GM18519 (cell line): ENCODE measurements around the gene IER3IP1.
"Not testable (repeated sequence)": the region's sequence is repeated elsewhere in the genome, so short reads cannot be mapped to it uniquely, and the experiment has no call there.

Source experiments
- ATAC-seq: cut with Tn5 transposase; IDR thresholded peaks from one replicate; pipeline ENCODE4 v1.9.1; 2021; ENCODE audit warnings: mild to moderate bottlenecking, moderate library complexity; ENCODE audit not compliant: unreplicated experiment, low FRiP score

Gene IER3IP1

GRCh38 chr18:47163241-47163640 is 12.9 kb downstream of the IER3IP1 start:
- ATAC-seq: peak; percentile 71

GRCh38 chr18:47160256-47160655 is 15.9 kb downstream of the IER3IP1 start:
- ATAC-seq: no peak

- not testable (repeated sequence) for ATAC-seq
Observed at GRCh38 chr18:47158404-47158803, 17.8 kb downstream of the IER3IP1 start.

GRCh38 chr18:47151439-47151838 is 24.7 kb downstream of the IER3IP1 start:
- ATAC-seq: no peak

- peak; percentile 2 for ATAC-seq
Observed at GRCh38 chr18:47150824-47151366, 25.3 kb downstream of the IER3IP1 start.

- ATAC-seq: peak; percentile 74
Observed at GRCh38 chr18:47150029-47150823, 25.9 kb downstream of the IER3IP1 start, which contains the start of gene HDHD2. TSS of gene HDHD2 (minus strand) at chr18:47150500. CDS start at chr18:47136439, 14,061 bp downstream.

- no peak for ATAC-seq
Observed at GRCh38 chr18:47149457-47150028, 26.6 kb downstream of the IER3IP1 start.

- no peak for ATAC-seq
Observed at GRCh38 chr18:47146206-47146605, 30.0 kb downstream of the IER3IP1 start.

- no peak for ATAC-seq
Observed at GRCh38 chr18:47143899-47144485, 32.2 kb downstream of the IER3IP1 start.

GRCh38 chr18:47143153-47143552 is 33.0 kb downstream of the IER3IP1 start:
- no peak for ATAC-seq

GRCh38 chr18:47141289-47141688 is 34.9 kb downstream of the IER3IP1 start:
- ATAC-seq: no peak

- ATAC-seq: no peak
Observed at GRCh38 chr18:47121146-47121545, 55.0 kb downstream of the IER3IP1 start.

- ATAC-seq: peak; percentile 96
Observed at GRCh38 chr18:47120428-47120827, 55.7 kb downstream of the IER3IP1 start.

GRCh38 chr18:47118981-47119380 is 57.2 kb downstream of the IER3IP1 start:
- ATAC-seq: no peak

GRCh38 chr18:47115205-47115604 is 61.0 kb downstream of the IER3IP1 start:
- ATAC-seq: no peak

GRCh38 chr18:47113796-47114540 is 62.2 kb downstream of the IER3IP1 start:
- ATAC-seq: no peak

GRCh38 chr18:47110492-47111274 is 65.5 kb downstream of the IER3IP1 start:
- no peak for ATAC-seq

GRCh38 chr18:47109720-47110119 is 66.4 kb downstream of the IER3IP1 start:
- no peak for ATAC-seq

- no peak for ATAC-seq
Observed at GRCh38 chr18:47108998-47109405, 67.2 kb downstream of the IER3IP1 start.

GRCh38 chr18:47108373-47108772 is 67.8 kb downstream of the IER3IP1 start:
- ATAC-seq: no peak
